ENCODE measurements around the gene DDA1.

DDA1 gene

DNA sequence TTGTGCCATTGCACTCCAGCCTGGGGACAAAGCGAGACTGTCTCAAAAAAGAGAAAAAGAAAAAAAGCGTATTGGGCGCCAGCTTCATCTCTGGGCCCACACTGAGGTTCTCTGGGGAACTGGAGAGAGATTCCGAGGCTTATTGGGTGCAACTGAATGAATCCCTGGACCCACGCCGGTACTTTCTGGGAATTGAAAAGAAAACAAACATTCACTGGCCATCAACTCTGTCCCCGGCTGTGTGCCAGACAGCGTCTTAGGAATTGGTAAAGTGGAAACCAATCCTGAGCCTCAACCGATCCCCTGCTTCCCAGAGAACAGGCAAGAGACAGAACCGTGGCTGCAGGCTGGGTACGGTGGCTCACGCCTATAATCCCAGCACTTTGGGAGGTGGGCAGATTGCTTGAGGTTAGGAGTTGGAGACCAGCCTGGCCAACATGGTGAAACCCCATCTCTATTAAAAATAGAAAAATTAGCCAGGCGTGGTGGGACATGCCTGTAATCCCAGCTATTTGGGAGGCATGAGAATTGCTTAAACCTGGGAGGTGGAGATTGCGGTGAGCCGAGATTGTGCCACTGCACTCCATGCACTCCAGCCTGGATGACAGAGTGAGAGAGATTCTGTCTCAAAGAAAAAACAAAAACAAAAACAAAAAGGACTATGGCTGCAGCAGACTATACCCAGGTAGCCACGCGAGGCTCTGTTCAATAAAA is 16.7 kb downstream of the DDA1 start:
- Histone ChIP-seq H3K36me3 (ENCODE audit: control insufficient read depth in 2 of 2, insufficient read depth in 1 of 2, low read length in 2 of 2) (peaks cover 0 to 23% of the 10 kb centered on the region in 2 experiments; a peak in 1 of 3 replicates), H3K27ac (ENCODE audit: extremely low read depth, low read depth, low read length) (no peak overlapping the region), H3K4me1 (ENCODE audit: control insufficient read depth, insufficient read depth, low read length) (no peaks in the 10 kb centered on the region), H3K9me3 (ENCODE audit: control insufficient read depth, insufficient read depth, low read depth, low read length) (no peaks in the 10 kb centered on the region), H3K4me3 (ENCODE audit: low read depth, low read length) (no peak overlapping the region)
- CTCF ChIA-PET = interaction anchor here (0.7 to 0.8 kb wide), 2 partner anchors 21 to 61 kb away, joined by 3 read pairs; no protein-coding TSS in a partner anchor
- POLR2A ChIA-PET = interaction anchor here (2.2 kb wide), 1 partner anchor 16 kb away, joined by 12 read pairs; the partner anchor contains the start of gene DDA1
- TF ChIP-seq ZFP37 (tag by site-specific recombination; IDR thresholded peaks at IDR 0.05) (no peak), ZBTB48 (tag by site-specific recombination; IDR thresholded peaks at IDR 0.05) (no peak), KLF10 (tag by site-specific recombination; IDR thresholded peaks at IDR 0.05) (no peak), ZNF157 (tag by site-specific recombination; IDR thresholded peaks at IDR 0.05) (no peak), ZNF423 (tag by site-specific recombination; IDR thresholded peaks at IDR 0.05) (no peak), ZNF266 (tag by site-specific recombination; IDR thresholded peaks at IDR 0.05; ENCODE audit: low read depth) (no peak), ZNF10 (tag by site-specific recombination; IDR thresholded peaks at IDR 0.05) (no peak), ZNF140 (tag by site-specific recombination; IDR thresholded peaks at IDR 0.05) (no peak)
- TF ChIP-seq, protein P1, sequence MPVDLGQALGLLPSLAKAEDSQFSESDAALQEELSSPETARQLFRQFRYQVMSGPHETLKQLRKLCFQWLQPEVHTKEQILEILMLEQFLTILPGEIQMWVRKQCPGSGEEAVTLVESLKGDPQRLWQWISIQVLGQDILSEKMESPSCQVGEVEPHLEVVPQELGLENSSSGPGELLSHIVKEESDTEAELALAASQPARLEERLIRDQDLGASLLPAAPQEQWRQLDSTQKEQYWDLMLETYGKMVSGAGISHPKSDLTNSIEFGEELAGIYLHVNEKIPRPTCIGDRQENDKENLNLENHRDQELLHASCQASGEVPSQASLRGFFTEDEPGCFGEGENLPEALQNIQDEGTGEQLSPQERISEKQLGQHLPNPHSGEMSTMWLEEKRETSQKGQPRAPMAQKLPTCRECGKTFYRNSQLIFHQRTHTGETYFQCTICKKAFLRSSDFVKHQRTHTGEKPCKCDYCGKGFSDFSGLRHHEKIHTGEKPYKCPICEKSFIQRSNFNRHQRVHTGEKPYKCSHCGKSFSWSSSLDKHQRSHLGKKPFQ (tag by site-specific recombination; IDR thresholded peaks at IDR 0.05) = no peak

DNA sequence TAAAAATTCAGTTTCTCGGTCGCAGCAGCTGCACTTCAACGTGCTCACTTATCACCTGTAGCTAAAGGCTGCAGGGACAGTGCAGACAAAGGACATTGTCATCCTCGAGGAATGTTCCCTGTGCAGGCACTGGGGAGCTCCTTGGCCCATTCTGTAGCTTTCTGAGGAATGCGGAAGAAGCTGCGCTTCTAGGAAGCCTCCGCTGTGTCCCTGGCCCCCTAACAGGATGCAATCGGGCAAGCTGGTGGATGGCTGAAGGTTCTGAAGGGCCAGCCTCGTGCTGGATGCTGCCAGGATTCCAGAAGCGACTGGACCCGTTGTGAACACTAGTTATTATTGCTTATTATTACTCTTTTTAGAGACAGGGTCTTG is 17.2 kb downstream of the DDA1 start:
- peaks cover 0 to 20% of the 10 kb centered on the region in 2 experiments; a peak in 2 of 3 replicates for H3K36me3 ChIP-seq (ENCODE audit: control insufficient read depth in 2 of 2, insufficient read depth in 1 of 2, low read length in 2 of 2)

DNA sequence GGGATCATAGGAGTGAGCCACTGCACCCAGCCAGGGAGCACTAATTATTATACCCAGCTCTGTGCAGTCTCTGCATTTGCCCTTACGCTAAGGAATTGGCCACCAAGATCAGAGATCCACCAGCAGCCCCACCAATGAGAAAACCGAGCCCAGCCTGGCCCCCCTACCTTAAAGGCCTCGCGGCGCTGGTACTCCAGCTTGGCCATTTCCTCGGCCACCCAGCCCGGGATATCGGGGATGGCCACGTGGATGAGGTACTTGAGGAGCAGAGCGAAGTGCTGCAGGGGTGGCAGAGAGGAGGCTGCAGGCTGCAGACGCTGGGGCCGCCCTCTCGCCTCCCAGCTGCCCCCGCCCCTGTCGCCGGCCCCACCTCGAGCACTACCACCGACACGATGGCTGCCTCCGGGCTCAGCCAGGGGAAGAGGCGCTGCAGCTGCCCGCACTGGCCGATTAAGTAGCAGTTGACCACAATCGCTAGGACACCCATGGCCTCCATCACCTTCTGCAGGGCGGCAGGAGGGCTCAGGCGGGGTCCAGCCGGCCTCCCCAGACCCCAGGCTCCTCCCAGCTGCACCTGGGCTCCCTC is 17.8 kb downstream of the DDA1 start:
- Histone ChIP-seq H3K9me3 (ENCODE audit: control insufficient read depth, insufficient read depth, low read depth, low read length) (no peaks in the 10 kb centered on the region), H3K36me3 (ENCODE audit: control insufficient read depth in 2 of 2, insufficient read depth in 1 of 2, low read length in 2 of 2) (peaks cover 0 to 15% of the 10 kb centered on the region in 2 experiments; a peak in 2 of 3 replicates), H3K4me1 (ENCODE audit: control insufficient read depth, insufficient read depth, low read length) (no peaks in the 10 kb centered on the region), H3K4me3 (ENCODE audit: low read depth, low read length) (no peak overlapping the region), H3K27ac (ENCODE audit: extremely low read depth, low read depth, low read length) (no peak overlapping the region)
- ChIA-PET POLR2A (interaction anchor here (2.0 to 2.6 kb wide), 2 partner anchors 9 to 18 kb away, joined by 8 to 13 read pairs; partner anchors contain the start of gene DDA1), CTCF (interaction anchor here (0.8 kb wide), 1 partner anchor 60 kb away, joined by 3 read pairs; no protein-coding TSS in a partner anchor)
- TF ChIP-seq ZNF623 (tag by site-specific recombination; IDR thresholded peaks at IDR 0.05) (no peak), GLIS2 (tag by site-specific recombination; IDR thresholded peaks at IDR 0.05) (0 out of 2 replicates have a peak, but pooled peaks have one; percentile 16)
- TF ChIP-seq, protein P2, sequence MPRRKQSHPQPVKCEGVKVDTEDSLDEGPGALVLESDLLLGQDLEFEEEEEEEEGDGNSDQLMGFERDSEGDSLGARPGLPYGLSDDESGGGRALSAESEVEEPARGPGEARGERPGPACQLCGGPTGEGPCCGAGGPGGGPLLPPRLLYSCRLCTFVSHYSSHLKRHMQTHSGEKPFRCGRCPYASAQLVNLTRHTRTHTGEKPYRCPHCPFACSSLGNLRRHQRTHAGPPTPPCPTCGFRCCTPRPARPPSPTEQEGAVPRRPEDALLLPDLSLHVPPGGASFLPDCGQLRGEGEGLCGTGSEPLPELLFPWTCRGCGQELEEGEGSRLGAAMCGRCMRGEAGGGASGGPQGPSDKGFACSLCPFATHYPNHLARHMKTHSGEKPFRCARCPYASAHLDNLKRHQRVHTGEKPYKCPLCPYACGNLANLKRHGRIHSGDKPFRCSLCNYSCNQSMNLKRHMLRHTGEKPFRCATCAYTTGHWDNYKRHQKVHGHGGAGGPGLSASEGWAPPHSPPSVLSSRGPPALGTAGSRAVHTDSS (tag by site-specific recombination; IDR thresholded peaks at IDR 0.05) = no peak
- TF ChIP-seq, protein P3, sequence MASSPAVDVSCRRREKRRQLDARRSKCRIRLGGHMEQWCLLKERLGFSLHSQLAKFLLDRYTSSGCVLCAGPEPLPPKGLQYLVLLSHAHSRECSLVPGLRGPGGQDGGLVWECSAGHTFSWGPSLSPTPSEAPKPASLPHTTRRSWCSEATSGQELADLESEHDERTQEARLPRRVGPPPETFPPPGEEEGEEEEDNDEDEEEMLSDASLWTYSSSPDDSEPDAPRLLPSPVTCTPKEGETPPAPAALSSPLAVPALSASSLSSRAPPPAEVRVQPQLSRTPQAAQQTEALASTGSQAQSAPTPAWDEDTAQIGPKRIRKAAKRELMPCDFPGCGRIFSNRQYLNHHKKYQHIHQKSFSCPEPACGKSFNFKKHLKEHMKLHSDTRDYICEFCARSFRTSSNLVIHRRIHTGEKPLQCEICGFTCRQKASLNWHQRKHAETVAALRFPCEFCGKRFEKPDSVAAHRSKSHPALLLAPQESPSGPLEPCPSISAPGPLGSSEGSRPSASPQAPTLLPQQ (tag by site-specific recombination; IDR thresholded peaks at IDR 0.05) = no peak
- TF ChIP-seq, protein P4, sequence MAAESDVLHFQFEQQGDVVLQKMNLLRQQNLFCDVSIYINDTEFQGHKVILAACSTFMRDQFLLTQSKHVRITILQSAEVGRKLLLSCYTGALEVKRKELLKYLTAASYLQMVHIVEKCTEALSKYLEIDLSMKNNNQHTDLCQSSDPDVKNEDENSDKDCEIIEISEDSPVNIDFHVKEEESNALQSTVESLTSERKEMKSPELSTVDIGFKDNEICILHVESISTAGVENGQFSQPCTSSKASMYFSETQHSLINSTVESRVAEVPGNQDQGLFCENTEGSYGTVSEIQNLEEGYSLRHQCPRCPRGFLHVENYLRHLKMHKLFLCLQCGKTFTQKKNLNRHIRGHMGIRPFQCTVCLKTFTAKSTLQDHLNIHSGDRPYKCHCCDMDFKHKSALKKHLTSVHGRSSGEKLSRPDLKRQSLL (tag by site-specific recombination; IDR thresholded peaks at IDR 0.05) = 0 out of 2 replicates have a peak, but pooled peaks have one; percentile 8

More for the DNA sequence above, 17.2 kb downstream of the DDA1 start:
- ChIA-PET POLR2A (no interaction called here), CTCF (interaction anchor here (0.8 kb wide), 1 partner anchor 60 kb away, joined by 3 read pairs; no protein-coding TSS in a partner anchor)
- Histone ChIP-seq H3K27ac (ENCODE audit: extremely low read depth, low read depth, low read length) (no peak overlapping the region), H3K9me3 (ENCODE audit: control insufficient read depth, insufficient read depth, low read depth, low read length) (no peaks in the 10 kb centered on the region), H3K4me3 (ENCODE audit: low read depth, low read length) (no peak overlapping the region), H3K4me1 (ENCODE audit: control insufficient read depth, insufficient read depth, low read length) (no peaks in the 10 kb centered on the region)
- no peak for TF ChIP-seq ZNF660 (tag by site-specific recombination; IDR thresholded peaks at IDR 0.05)
- TF ChIP-seq SCRT2 (tag by site-specific recombination; IDR thresholded peaks at IDR 0.05) = no peak
- no peak for TF ChIP-seq ZBTB7A (tag by site-specific recombination; IDR thresholded peaks at IDR 0.05; ENCODE audit: low read depth)
- TF ChIP-seq ZNF791 (tag by site-specific recombination; IDR thresholded peaks at IDR 0.05) = no peak
- no peak for TF ChIP-seq ZNF174 (tag by site-specific recombination; IDR thresholded peaks at IDR 0.05)
- no peak for TF ChIP-seq HOXC10 (CRISPR knock-in tag; IDR thresholded peaks at IDR 0.05)
- TF ChIP-seq, protein P5, sequence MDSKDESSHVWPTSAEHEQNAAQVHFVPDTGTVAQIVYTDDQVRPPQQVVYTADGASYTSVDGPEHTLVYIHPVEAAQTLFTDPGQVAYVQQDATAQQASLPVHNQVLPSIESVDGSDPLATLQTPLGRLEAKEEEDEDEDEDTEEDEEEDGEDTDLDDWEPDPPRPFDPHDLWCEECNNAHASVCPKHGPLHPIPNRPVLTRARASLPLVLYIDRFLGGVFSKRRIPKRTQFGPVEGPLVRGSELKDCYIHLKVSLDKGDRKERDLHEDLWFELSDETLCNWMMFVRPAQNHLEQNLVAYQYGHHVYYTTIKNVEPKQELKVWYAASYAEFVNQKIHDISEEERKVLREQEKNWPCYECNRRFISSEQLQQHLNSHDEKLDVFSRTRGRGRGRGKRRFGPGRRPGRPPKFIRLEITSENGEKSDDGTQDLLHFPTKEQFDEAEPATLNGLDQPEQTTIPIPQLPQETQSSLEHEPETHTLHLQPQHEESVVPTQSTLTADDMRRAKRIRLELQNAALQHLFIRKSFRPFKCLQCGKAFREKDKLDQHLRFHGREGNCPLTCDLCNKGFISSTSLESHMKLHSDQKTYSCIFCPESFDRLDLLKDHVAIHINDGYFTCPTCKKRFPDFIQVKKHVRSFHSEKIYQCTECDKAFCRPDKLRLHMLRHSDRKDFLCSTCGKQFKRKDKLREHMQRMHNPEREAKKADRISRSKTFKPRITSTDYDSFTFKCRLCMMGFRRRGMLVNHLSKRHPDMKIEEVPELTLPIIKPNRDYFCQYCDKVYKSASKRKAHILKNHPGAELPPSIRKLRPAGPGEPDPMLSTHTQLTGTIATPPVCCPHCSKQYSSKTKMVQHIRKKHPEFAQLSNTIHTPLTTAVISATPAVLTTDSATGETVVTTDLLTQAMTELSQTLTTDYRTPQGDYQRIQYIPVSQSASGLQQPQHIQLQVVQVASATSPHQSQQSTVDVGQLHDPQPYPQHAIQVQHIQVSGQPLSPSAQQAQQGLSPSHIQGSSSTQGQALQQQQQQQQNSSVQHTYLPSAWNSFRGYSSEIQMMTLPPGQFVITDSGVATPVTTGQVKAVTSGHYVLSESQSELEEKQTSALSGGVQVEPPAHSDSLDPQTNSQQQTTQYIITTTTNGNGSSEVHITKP (tag by site-specific recombination; IDR thresholded peaks at IDR 0.05) = no peak
- no peak for TF ChIP-seq KLF1 (tag by site-specific recombination; IDR thresholded peaks at IDR 0.05)

All from HEK293 (cell line).